ENCODE results near the gene CTNNA3.

DNA sequence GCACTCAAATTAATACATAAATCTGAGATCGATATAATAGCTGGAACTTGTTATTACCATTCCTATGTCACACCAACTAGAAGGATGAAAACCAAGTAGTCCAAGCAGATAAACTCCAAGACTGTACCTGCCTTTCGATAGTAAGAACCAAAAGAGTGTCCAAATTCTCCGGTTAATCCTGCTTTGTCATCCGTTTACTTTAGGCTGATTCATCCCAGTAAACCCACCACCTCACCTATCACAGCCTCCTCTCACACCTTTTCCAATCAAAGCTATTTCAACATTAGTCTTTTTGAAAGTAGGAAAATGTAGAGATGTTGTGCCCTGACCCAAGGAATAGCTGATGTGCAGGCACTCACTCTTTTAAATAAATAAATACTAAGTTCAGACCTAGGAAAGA is 177.2 kb downstream of the CTNNA3 start:
- TF ChIP-seq CTCF (IDR thresholded peaks at IDR 0.05) (no peak), POLR2A (IDR thresholded peaks at IDR 0.05) (no peak)

Data from testis (tissue), 2 donors.